ENCODE results near the gene MSRB2.

DNA sequence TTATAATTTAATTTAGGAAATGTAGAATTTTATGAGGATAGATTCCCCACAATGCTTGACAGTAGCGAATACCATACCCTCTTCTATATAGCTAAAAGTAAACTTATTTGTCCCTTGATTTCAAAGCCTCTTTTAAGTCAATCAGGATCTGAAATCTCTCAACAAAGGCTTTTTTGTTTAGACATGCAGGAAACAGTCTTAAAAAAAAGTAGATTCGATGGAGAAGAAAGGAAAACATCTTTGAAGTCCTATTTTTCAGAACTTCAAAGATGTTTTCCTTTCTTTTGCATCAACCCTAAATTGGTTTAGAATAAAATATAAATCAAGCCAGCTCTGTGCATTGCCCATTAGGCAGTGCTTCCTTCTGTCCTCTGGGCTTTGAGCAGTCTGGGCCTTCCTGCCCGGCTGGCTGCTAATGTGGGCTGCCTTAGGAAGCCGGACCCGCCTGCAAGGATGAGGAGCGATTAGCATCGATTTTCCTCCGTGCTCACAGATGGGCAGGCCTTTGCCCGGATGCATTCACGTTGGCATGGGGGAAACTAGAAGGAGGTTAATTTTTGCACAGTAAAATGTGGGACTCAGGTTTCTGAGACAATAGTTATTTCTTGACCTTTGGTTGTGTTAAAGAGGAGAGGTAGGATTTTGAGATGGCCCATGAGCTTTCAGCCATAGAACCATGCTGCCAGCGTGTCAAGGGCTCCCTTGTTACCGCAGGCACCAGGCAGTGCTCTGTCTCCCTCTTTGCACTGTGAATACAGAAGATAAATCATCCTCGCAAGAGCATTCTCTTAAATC lies 15.5 kb downstream of the MSRB2 start:
- TF ChIP-seq, protein P1, sequence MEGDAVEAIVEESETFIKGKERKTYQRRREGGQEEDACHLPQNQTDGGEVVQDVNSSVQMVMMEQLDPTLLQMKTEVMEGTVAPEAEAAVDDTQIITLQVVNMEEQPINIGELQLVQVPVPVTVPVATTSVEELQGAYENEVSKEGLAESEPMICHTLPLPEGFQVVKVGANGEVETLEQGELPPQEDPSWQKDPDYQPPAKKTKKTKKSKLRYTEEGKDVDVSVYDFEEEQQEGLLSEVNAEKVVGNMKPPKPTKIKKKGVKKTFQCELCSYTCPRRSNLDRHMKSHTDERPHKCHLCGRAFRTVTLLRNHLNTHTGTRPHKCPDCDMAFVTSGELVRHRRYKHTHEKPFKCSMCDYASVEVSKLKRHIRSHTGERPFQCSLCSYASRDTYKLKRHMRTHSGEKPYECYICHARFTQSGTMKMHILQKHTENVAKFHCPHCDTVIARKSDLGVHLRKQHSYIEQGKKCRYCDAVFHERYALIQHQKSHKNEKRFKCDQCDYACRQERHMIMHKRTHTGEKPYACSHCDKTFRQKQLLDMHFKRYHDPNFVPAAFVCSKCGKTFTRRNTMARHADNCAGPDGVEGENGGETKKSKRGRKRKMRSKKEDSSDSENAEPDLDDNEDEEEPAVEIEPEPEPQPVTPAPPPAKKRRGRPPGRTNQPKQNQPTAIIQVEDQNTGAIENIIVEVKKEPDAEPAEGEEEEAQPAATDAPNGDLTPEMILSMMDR (IDR thresholded peaks at IDR 0.05) = no peak
- no peak for TF ChIP-seq POLR2A (IDR thresholded peaks at IDR 0.05)

Measured in vagina (tissue), 2 donors.